ENCODE results near the gene LAMC3.

LAMC3 gene

DNA sequence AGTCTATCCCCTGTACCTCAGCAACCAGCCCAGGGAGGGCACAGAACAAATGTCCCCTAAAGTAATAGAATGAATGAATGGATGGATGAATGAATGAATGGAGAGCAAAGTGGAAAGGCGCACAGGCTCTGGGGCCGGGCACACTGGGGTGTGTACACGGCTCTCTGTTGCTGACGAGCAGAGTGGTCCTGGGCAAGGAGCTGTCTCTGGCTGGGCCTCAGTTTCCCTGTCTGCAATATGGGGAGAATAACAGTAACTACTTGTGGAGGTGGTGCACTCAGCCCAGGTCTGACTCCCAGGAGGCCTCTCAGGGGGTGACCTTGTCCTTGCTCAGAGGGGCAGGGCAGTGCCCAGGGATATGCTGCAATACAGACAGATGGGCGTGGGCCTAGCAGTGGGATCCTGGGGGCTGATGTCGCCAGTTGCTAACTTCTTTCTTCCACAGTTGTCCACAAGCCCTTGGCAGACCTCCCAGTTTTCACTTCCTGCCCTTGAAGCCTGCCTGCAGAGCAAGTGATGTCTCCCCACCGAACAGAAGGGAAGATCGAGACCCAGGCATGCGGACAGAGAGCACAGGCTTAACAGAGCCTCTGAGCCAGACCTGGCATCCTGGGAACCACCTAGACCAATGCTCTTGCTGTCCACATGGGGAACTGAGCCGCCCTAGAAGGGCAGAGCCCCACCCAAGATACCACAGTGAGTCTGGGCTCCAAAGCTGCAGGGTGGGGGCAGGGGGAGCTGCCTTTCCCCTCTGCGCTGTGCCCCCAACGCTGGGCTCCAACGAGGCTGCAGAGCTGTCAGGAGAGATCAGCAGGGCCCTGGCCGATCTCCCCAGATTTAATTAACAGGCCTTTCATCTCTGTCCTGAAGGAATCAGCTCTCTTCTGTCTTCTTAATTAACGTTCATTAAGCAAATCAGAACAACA, 13.6 kb upstream of the LAMC3 start:
- no peak overlapping the region for H3K4me3 ChIP-seq (ENCODE audit: low read depth, low read length)

DNA sequence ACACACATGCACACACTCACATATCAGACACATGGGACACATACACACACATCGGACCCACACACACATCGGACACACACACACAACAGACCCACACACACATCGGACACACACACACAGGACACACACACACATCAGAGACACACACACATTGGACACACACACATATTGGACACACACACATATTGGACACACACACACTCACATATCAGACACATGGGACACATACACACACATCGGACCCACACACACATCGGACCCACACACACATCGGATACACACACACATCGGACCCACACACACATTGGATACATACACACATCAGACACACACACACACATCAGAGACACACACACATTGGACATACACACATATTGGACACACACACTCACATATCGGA, 12.8 kb upstream of the LAMC3 start:
- TF ChIP-seq, protein P1, sequence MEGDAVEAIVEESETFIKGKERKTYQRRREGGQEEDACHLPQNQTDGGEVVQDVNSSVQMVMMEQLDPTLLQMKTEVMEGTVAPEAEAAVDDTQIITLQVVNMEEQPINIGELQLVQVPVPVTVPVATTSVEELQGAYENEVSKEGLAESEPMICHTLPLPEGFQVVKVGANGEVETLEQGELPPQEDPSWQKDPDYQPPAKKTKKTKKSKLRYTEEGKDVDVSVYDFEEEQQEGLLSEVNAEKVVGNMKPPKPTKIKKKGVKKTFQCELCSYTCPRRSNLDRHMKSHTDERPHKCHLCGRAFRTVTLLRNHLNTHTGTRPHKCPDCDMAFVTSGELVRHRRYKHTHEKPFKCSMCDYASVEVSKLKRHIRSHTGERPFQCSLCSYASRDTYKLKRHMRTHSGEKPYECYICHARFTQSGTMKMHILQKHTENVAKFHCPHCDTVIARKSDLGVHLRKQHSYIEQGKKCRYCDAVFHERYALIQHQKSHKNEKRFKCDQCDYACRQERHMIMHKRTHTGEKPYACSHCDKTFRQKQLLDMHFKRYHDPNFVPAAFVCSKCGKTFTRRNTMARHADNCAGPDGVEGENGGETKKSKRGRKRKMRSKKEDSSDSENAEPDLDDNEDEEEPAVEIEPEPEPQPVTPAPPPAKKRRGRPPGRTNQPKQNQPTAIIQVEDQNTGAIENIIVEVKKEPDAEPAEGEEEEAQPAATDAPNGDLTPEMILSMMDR (IDR thresholded peaks at IDR 0.05; ENCODE audit: low read depth, low read length, missing control alignments) = no peak

More for the DNA sequence above, 13.6 kb upstream of the LAMC3 start:
- DNase-seq (ENCODE audit: low read depth) = no peak
- TF ChIP-seq, protein P1 (IDR thresholded peaks at IDR 0.05; ENCODE audit: low read depth, low read length, missing control alignments) = no peak

DNA sequence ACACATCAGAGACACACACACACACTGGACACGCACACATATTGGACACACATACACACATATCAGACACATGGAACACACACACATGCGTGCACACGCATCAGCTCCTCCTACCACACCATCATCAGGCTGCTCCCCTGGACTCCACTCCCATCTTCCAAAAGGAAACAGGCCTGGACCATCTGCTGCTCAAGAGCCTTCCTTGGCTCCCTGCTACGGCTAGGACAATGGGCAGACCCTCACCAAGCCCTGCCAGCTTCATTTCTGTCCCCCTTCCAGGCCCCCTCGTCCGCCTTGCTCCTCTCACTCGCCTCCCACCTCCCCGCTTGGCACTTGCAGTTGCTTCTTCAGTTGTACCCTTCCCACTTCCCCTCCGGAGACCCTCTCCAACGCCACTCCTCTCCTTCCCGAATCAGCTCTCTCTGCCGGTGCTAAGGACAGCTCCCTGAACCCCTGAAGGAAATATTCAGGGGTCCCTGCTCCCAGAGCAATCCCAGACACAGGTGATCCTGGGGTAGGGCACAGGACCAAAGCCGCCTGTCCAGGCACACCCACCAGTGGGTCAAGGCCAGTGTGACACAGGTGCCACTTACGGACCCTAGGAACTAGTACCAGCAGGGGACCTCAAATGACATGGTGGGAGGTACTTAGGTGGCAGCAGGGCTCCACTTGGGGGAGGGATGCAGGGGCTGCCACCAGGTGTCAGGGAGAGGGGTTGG, 12.1 kb upstream of the LAMC3 start:
- no peak for DNase-seq (ENCODE audit: low read depth)
- TF ChIP-seq, protein P1 (IDR thresholded peaks at IDR 0.05; ENCODE audit: low read depth, low read length, missing control alignments) = no peak
- no peak overlapping the region for H3K4me3 ChIP-seq (ENCODE audit: low read depth, low read length)

More for the DNA sequence above, 12.8 kb upstream of the LAMC3 start:
- no peak for DNase-seq (ENCODE audit: low read depth)
- no peak overlapping the region for H3K4me3 ChIP-seq (ENCODE audit: low read depth, low read length)

DNA sequence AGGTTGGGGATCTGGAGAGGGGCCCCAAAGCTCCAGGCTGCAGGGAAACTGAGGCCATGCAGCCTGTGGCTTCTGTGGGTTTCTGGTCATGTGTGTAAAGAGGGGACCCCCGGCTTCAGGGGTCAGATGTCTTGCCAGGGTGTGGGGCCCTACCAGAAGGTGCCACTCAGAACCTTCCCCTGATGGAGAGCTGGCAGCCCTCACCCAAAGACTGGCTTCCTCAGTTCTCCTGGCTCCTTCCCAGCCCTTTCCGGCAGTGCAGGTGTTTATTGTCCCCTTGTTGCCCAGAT, 11.6 kb upstream of the LAMC3 start:
- DNase-seq (ENCODE audit: low read depth) = no peak
- TF ChIP-seq, protein P1 (IDR thresholded peaks at IDR 0.05; ENCODE audit: low read depth, low read length, missing control alignments) = no peak
- H3K4me3 ChIP-seq (ENCODE audit: low read depth, low read length) = no peak overlapping the region

DNA sequence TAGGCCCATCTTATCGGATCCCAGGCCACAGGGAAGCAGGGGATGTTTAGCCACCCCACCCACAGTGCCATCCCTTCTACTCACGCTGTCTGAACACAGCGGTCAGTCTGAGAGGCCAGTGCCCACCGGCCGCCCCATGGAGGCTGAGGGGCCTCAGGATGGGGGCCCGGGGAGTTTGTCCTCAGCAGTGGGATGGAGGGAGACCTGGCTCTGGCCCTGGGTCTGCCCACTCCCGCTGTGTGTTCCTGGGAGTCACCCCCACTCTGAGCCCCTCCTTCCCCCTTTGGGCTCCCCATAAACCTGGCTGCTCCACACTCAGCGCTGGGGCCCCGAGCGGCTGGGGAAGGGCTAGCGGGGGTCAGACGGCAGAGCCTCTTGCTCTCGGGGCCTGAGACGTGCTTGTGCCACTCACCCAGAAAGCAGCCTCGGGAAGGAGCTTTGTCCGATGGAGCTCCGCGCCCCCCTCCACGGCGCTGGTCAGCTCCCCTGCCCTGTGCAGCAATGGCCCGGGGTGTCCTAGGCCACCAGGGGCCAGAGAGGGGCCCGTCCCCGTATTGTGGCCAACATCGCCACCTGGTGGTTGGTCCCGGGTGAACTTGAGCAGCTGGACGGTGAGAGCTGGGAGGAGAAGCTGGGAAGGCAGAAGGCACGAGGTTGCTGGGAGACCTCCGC, 10.9 kb upstream of the LAMC3 start:
- DNase-seq (ENCODE audit: low read depth) = no peak
- H3K4me3 ChIP-seq (ENCODE audit: low read depth, low read length) = no peak overlapping the region
- TF ChIP-seq, protein P1 (IDR thresholded peaks at IDR 0.05; ENCODE audit: low read depth, low read length, missing control alignments) = peak; percentile 70

DNA sequence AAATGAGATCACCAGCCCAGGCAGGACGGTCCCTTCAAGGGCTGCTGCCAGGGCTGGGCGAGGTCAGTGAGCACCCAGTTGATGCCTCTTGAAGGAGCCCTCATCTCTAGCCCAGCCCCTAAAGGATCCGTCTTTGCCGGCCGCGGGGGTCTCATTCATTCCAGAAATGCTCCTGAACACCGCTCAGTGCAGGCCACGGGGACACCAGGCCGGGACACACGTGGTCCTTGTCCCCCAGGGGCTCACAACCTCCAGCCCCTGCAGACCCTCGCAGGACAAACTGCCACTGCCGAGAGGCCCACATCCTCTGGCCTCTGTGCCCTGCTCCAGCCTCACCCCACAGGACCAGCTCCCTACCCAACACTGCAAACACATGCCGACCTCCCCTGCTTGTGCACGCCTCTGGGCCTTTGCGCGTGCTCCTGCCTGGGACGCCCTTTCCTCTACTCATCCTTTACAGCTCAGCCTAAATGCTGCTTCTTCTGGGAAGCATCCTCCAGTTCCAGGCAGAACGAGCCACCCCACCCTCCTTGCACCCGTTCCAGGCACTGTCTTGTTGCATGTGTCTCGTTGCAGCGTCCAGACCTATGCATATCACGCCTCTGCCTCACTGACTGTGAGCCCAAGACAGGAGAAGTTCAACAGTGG, 10.3 kb upstream of the LAMC3 start:
- no peak overlapping the region for H3K4me3 ChIP-seq (ENCODE audit: low read depth, low read length)
- DNase-seq (ENCODE audit: low read depth) = no peak
- TF ChIP-seq, protein P1 (IDR thresholded peaks at IDR 0.05; ENCODE audit: low read depth, low read length, missing control alignments) = no peak

Data from GM12864 (cell line).